Activated T-helper 2 cell treated with anti-CD3 and anti-CD28 coated beads, Interferon-gamma antibody, Interleukin-2, Interleukin-4, amounts not matched to agents 10 μg/mL and 5 μg/mL and 100 μg/mL, durations not matched to agents 14 hours and 24 hours and 36 hours (primary cell): ENCODE measurements around the gene USP48. TPM values are rescaled to one million over a fixed set of nuclear protein-coding genes. Genes with fewer than 3 reads are reported as not detected.
A peak's percentile ranks its signal among the peaks of the same experiment; 100 is the strongest.
"Not testable (repeated sequence)": the region's sequence is repeated elsewhere in the genome, so short reads cannot be mapped to it uniquely, and the experiment has no call there.

Experiments used
- DNase-seq: peaks from one replicate; pipeline ENCODE4 v3.0.0; 2021; ENCODE audit warnings: low spot score
- H3K27ac Mint-ChIP-seq: one replicate; pipeline ENCODE4 v1.8.0; 2021; ENCODE audit warnings: mixed read lengths
- H3K27me3 Mint-ChIP-seq: one replicate; pipeline ENCODE4 v1.8.0; 2021; ENCODE audit warnings: low read depth, mixed read lengths
- H3K36me3 Mint-ChIP-seq: one replicate; pipeline ENCODE4 v1.8.0; 2021; ENCODE audit warnings: low read depth, mixed read lengths
- H3K4me1 Mint-ChIP-seq: one replicate; pipeline ENCODE4 v1.8.0; 2021; ENCODE audit warnings: low read depth, mixed read lengths
- H3K4me3 Mint-ChIP-seq: one replicate; pipeline ENCODE4 v1.8.0; 2021; ENCODE audit warnings: low read depth, mild to moderate bottlenecking, moderate library complexity, mixed read lengths
- H3K9me3 Mint-ChIP-seq: one replicate; pipeline ENCODE4 v1.8.0; 2021; ENCODE audit warnings: mixed read lengths
- intact Hi-C: fragments of 100-400 bp; cut with micrococcal nuclease; formaldehyde crosslinking; loops from one replicate; pipeline ENCODE4 v1.15.1; 2023
- total RNA-seq: library from RNA; stranded (reverse); gene quantifications from 2 replicates; pipeline ENCODE4 v1.2.3, GENCODE V29; 2022

USP48 gene
- total RNA-seq, 1 donor from 2014 or later, result 101 TPM

GRCh38 chr1:21689661-21690372, 93.1 kb downstream of the USP48 start:
- Mint-ChIP-seq H3K27ac (no peak overlapping the region), H3K36me3 (peaks cover 77% of the 10 kb centered on the region)
- DNase-seq, result no peak

GRCh38 chr1:21687081-21687529, 95.8 kb downstream of the USP48 start:
- no peaks in the 10 kb centered on the region for H3K4me1 Mint-ChIP-seq
- DNase-seq, result no peak
- no peaks in the 10 kb centered on the region for H3K9me3 Mint-ChIP-seq
- peak overlapping the region; percentile 42 for H3K27ac Mint-ChIP-seq
- H3K36me3 Mint-ChIP-seq, result peaks cover 69% of the 10 kb centered on the region
- intact Hi-C loops, result no loop called here
- no peaks in the 10 kb centered on the region for H3K27me3 Mint-ChIP-seq
- H3K4me3 Mint-ChIP-seq, result no peak overlapping the region

More at GRCh38 chr1:21689661-21690372, 93.1 kb downstream of the USP48 start:
- no peaks in the 10 kb centered on the region for H3K4me1 Mint-ChIP-seq
- no peaks in the 10 kb centered on the region for H3K27me3 Mint-ChIP-seq
- H3K4me3 Mint-ChIP-seq, result no peak overlapping the region
- intact Hi-C loops, result no loop called here
- no peaks in the 10 kb centered on the region for H3K9me3 Mint-ChIP-seq

DNA sequence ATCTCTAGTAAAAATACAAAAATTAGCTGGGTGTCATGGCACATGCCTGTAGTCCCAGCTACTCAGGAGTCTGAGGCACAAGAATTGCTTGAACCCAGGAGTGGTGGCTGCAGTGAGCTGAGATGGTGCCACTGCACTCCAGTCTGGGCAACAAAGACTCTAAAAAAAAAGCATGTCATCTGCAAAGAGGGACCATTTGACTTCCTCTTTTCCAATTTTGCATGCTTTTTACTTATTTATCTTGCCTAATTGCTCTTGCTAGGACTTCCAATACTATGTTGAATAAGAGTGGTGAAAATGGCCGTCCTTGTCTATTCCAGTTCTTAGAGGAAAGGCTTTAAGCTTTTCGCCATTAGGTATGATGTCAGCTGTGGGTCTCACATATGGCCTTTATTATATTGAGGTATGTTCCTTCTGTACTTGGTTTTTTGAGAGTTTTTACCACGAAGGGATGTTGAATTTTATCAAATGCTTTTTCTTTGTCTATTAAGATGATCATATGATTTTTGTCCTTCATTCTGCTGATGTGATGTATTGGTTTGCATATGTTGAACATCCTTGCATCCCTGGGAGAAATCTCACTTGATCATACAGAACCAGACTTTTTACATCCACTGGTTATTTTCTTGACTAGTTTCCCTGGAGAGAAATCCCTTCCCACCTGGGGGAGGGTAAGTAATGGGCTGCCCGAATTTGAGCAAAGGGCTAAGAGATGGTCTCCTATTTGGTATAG, 96.8 kb downstream of the USP48 start:
- no peak overlapping the region for H3K4me3 Mint-ChIP-seq
- no peaks in the 10 kb centered on the region for H3K9me3 Mint-ChIP-seq
- H3K36me3 Mint-ChIP-seq, result peaks cover 71% of the 10 kb centered on the region
- no peaks in the 10 kb centered on the region for H3K27me3 Mint-ChIP-seq
- H3K27ac Mint-ChIP-seq, result no peak overlapping the region
- no peaks in the 10 kb centered on the region for H3K4me1 Mint-ChIP-seq
- DNase-seq, result no peak
- intact Hi-C loops, result no loop called here

GRCh38 chr1:21681426-21681825, 101.5 kb downstream of the USP48 start:
- Mint-ChIP-seq H3K27ac (no peak overlapping the region), H3K27me3 (no peaks in the 10 kb centered on the region), H3K4me1 (no peaks in the 10 kb centered on the region), H3K36me3 (peaks cover 63% of the 10 kb centered on the region), H3K4me3 (no peak overlapping the region), H3K9me3 (no peaks in the 10 kb centered on the region)
- no peak for DNase-seq
- intact Hi-C loops, result no loop called here

- no peak for DNase-seq
- Mint-ChIP-seq H3K36me3 (peaks cover 58% of the 10 kb centered on the region), H3K4me3 (no peak overlapping the region), H3K27ac (no peak overlapping the region), H3K9me3 (no peaks in the 10 kb centered on the region), H3K27me3 (no peaks in the 10 kb centered on the region), H3K4me1 (no peaks in the 10 kb centered on the region)
- intact Hi-C loops, result no loop called here
These were observed 102.0 kb downstream of the USP48 start for GRCh38 chr1:21680918-21681317.

DNA sequence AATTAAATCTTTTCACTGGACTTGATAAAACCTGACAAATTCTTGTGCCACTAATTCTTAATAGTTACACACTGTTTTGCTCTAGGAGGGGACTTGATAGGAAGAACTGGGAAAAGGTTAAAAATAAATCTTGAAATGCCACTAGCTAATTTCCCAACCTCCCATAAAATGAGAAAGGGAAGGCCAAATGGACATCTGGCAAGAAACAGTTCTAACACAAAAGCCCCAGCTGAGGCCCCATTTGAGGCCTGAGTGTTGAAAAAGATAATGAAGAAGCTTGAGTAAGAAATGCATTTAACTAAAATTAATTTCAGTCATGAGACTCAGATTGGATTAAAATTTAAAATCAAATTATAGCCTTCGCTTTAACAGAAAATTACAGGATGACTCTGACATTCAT, 102.6 kb downstream of the USP48 start:
- intact Hi-C loops, result no loop called here
- DNase-seq, result no peak
- Mint-ChIP-seq H3K4me1 (no peaks in the 10 kb centered on the region), H3K9me3 (no peaks in the 10 kb centered on the region), H3K36me3 (peaks cover 53% of the 10 kb centered on the region), H3K4me3 (no peak overlapping the region), H3K27ac (no peak overlapping the region), H3K27me3 (no peaks in the 10 kb centered on the region)

DNA sequence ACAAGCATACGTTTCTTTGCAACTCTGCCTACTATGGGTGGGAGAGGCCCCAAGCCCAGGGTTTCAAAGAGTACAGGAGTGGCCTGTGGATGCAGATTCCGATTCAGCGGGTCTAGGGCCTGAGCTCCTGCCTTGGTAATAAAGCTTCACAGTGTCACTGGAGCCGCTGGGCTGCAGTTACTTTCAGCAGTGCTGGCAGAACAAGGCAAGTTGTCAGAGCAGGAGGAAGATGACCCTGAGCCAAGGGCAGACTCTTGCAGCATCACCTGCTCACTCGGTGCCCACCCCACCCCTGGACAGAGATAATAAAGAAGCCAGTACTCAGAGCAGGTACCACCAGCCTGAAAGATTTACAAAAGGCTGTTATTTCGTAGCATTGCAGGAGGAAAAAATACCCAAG, 105.8 kb downstream of the USP48 start:
- Mint-ChIP-seq H3K4me1 (peaks cover 4% of the 10 kb centered on the region), H3K27ac (no peak overlapping the region), H3K36me3 (peaks cover 31% of the 10 kb centered on the region), H3K27me3 (no peaks in the 10 kb centered on the region), H3K4me3 (no peak overlapping the region), H3K9me3 (no peaks in the 10 kb centered on the region)
- no peak for DNase-seq
- intact Hi-C loops, result no loop called here

- Mint-ChIP-seq H3K36me3 (peaks cover 23% of the 10 kb centered on the region), H3K27ac (no peak overlapping the region), H3K4me1 (peaks cover 8% of the 10 kb centered on the region), H3K4me3 (no peak overlapping the region), H3K9me3 (no peaks in the 10 kb centered on the region), H3K27me3 (peaks cover 5% of the 10 kb centered on the region)
- intact Hi-C loops, result no loop called here
- no peak for DNase-seq
These were observed 108.0 kb downstream of the USP48 start for GRCh38 chr1:21674957-21675356.

GRCh38 chr1:21673853-21674252, 109.1 kb downstream of the USP48 start:
- peaks cover 12% of the 10 kb centered on the region for H3K36me3 Mint-ChIP-seq
- H3K9me3 Mint-ChIP-seq, H3K27me3 Mint-ChIP-seq, DNase-seq, intact Hi-C loops, H3K4me1 Mint-ChIP-seq, H3K27ac Mint-ChIP-seq, H3K4me3 Mint-ChIP-seq: not testable (repeated sequence)

DNA sequence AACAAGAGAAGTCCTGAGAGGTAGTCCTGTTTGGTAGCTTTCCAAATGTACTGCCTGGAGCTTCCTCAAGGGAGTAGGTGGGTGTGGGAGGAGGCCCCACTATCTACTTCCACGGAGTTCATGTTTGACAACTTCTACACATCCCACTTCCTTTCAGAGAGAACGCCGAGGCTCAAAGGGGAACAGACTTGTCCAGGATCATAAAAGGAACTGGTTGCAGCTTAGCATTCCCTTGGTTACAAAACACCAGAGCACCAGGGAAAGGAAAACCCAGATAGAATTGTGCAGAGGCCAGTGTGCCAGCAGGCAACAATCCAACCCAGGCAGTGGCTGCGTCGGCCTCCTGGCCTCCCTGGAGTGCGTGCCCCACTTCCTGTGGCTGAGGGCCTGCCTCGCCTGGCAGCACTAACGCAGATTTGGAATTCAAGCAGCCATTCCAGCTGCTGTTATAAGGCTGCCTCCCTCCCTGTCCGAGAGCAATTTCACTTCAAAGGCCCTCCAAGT, 109.6 kb downstream of the USP48 start:
- Mint-ChIP-seq H3K4me1 (peaks cover 8% of the 10 kb centered on the region), H3K4me3 (no peak overlapping the region), H3K27me3 (peaks cover 8% of the 10 kb centered on the region), H3K9me3 (no peaks in the 10 kb centered on the region), H3K36me3 (peaks cover 7% of the 10 kb centered on the region), H3K27ac (no peak overlapping the region)
- intact Hi-C loops, result no loop called here
- DNase-seq, result no peak

DNA sequence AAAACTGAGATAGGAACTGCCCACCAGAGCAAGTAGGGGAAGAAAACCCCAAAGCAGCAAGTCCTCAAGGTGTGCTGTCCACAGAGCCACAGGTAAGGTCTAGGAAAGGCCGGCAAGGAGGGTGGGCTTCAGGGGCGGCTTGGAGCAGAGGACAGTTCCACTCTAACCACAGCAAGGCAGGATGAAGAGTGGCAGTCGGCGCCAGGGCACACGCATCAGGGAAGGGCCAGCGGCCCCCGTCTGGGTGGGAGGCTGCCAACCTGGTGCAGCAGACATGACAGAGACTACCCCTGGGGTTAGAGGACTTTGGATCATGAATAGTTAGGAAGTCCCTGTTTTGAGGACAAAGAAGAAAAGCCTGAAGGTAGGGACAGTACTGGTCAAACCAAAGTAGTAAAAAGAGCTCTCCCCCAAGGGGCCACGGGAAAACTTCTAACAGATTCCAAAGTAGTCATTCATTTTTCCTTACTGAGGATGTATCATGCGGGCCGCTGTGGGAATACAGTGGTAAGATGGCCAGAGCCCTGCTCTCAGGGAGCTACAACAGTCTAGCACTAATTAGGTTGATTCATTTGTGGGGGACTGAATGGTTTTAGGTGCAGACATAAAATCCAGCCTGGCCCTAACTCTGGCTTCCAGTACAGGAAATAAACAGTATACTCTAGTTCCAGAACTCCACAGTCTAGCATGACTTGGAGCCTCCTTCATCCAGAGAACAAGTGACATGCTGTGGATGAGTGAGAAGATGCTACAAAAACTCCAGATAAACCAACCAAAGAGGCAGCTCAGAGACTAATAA, 110.3 kb downstream of the USP48 start:
- Mint-ChIP-seq H3K4me1 (peaks cover 8% of the 10 kb centered on the region), H3K9me3 (no peaks in the 10 kb centered on the region), H3K4me3 (no peak overlapping the region), H3K36me3 (peaks cover under 1% of the 10 kb centered on the region), H3K27me3 (peaks cover 13% of the 10 kb centered on the region), H3K27ac (no peak overlapping the region)
- intact Hi-C loops, result no loop called here
- no peak for DNase-seq

- Mint-ChIP-seq H3K4me1 (peaks cover 8% of the 10 kb centered on the region), H3K27me3 (peaks cover 15% of the 10 kb centered on the region), H3K4me3 (no peak overlapping the region), H3K27ac (no peak overlapping the region), H3K36me3 (no peaks in the 10 kb centered on the region), H3K9me3 (no peaks in the 10 kb centered on the region)
- DNase-seq, result no peak
- intact Hi-C loops, result no loop called here
These were observed 111.0 kb downstream of the USP48 start for GRCh38 chr1:21671915-21672314.
